ENCODE measurements around the gene MDGA2.
"Not testable (repeated sequence)": the region's sequence is repeated elsewhere in the genome, so short reads cannot be mapped to it uniquely, and the experiment has no call there.

Gene MDGA2

DNA sequence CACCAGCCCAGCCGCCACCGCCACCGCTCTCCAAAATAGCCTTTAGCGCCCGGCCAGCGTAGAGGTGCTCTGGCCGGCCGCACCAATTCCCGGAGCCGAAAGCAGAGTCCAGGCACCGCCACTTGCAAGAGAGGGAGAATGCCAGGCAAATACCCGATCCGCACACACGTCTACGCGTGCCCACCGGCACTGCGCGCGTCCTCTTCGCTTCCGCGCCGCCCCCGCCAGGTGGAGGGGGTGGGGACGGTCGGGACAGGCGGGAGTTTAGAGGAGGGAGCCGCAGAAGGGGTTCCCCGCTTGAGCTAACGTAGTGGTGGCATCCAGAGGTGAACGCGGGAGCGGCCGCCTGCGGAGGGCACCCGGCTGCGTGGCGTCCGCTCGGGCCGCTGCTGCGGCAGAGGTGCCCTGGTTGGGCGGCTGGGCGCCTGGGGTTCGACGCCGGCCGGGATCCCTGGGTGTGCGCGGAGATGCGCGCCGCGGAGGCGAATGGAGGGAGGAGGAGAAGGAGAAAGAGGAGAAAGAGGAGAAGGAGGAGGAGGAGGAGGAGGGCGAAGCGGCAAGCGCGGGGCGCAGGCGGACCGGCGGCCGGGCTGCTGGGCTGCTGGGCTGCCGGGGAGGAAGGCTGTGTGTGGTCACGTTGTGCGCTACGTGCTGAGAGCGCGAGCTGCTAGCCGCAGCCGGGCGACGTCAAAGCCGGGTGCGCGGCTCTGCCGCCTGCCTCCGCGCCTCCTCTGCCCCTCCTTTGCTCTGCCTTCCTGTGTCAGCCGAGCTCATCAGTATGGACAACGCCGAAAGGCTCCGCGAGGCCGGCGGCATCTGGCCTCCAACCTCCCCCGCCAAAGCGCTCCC lies at the start of gene MDGA2:
Gene MDGA2, minus strand, starts transcription at position 140 of the 849 bp plus-strand sequence.
- peak; percentile 17 for DNase-seq

DNA sequence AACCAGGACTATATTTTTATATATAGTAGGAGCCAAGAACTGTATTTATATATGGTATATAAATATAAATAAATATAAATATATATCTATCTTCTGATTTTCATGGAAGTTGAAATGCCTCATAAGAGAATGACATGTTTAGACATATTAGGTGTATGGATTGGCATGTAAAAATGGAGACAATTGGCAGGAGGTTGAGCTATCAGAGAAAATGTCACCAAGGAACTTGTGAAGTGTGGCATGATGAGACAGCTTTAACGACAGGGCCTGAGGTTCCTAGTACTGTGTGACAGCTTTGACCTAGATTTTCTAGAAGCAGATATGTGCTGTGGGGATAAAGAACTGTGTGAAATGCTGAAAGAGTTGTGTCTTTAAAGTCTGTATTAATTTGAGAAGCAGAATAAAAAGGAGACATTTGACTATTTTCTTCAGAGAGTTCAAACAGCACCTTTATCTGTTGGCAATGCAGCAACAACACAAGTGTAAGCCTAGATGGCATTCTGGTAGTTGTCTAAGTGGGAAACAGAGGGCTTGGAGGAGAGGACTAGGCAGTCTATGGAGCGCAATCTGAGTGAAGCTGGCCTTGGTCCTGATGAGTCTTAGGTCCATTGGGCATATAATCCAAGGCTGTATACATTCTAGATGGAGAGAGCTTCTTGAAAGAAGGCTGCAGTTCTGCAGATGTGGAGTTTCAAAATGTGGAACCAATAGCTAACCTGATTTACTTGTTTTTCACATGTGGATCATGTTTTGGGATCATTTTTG lies 47.7 kb upstream of the MDGA2 start:
- no peak for DNase-seq

DNA sequence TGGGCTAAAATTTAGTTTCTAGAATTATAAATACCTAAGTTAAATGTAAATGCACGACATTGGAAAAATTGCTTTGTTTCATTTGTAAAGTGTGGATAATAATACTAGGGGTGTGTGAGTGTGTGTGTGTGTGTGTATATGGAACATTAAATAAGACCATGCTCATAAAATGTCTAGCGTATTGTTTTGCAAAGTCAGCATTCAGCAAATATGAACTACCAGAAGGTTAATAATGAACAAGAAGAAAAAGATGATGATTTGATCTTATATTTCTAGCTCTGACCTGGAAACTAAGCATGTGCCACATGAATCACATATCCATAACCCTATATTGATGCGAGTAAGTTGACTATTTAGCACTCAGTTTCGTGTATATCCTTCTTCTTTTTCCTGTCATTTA lies 44.9 kb upstream of the MDGA2 start:
- DNase-seq = no peak

DNA sequence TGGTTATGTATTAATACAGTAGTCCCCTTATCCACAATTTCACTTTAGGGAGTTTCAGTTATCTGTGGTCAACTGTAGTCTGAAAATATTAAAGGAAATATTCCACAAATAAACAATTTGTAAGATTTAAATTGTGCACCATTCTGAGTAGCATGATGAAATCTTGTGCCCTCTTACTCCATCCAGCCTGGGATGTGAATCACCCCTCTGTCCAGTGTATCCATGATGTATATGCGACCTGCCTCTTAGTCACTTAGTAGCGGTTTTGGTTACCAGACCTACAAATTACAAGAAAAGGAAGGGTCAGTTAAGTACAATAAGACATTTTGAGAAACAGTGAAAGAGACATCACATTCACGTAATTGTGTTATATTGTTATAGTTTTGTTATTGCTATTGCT lies 39.9 kb upstream of the MDGA2 start:
- no peak for DNase-seq

DNA sequence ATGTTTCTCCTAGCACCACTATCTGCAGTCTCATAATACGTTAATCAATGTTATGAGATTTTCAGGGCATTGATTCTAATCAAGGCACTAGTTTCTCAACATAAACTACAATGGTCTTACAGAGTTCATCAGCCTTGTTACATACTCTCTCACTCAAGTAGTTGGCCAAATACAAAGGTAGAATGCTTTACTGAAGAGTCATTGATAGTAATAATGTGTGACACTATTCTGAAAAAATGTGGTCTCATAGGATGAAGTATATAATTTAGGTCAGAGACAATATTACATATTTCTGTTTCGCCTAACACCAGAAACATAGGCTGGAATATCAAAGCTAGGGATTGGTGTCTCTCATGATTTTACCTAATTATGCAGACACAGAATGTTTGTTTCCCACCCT lies 35.2 kb upstream of the MDGA2 start:
- DNase-seq = no peak

DNA sequence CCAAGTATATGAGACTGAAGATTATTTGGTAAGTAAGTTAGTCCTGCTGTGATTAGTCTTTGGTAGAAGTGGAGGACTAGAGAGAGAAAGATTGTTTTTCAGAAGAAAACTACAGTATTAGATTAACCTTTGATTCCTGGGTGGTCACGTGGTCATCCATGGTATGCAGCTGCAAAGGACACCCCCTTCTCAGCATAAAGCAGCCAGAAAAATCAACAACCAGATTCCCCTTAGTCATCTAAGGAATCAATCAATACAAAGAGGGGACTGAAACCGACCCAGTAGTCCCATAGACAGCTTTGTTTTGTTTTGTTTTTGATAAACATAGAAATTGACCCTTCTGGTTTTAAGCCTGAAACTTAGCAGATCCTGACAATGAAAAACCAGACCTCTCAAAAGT lies 30.3 kb upstream of the MDGA2 start:
- DNase-seq = no peak

DNA sequence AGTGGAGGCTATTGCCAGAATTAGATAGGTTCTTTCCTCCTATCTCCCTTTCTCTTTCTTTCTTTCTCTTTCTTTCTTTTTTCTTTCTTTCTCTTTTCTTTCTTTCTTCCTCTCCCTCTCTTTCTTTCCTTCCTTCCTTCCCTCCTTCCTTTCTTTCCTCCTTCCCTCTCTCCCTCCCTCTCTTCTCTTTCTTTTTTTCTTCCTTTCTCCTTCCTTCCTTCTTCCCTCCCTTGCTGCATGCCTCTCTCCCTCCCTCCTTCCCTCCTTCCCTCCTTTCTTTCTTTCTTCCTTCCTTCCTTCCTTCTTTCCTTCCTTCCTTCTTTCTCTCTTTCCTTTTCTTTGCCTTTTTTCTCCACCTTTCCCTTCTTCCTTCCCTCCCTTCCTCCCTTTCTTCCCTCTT lies 16.4 kb upstream of the MDGA2 start:
- DNase-seq = no peak

DNA sequence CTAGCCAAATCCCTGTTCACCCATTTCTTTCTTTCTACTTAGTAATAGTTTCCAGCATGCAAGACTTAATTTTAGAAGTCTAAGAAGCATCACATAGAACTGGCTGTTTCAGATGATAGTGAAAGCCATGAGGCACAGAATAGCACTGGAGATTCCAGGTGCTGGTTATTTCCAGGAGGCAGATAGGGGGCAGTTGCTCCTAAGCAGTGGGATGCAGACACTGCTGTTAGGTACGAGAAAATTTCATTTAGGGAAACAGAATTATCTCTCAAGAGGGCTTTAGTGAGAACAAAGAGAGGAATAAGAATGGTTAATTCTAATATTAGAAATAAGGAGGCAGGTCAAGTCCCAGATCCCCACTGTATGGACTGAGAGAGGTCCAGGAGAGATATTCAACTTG lies 3.6 kb upstream of the MDGA2 start:
- no peak for DNase-seq

DNA sequence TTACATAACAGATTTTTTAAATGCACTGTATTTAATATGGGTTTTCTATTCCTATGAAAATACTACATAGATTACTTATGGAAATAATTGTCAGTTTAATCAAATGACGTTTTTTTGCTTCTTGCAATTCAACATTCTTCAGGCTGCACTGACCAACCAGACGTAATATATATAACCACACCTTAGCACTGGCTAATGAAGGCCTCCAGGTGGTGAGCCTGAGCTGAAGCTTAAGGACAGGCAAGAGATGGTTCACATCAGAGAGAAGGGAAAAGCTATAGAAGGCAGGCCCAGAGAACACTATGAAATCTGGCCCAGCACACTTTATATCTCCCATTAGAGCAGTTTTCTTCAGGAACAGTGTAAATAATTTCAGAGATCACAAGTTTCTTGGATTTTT lies 2.8 kb upstream of the MDGA2 start:
- DNase-seq = no peak

DNA sequence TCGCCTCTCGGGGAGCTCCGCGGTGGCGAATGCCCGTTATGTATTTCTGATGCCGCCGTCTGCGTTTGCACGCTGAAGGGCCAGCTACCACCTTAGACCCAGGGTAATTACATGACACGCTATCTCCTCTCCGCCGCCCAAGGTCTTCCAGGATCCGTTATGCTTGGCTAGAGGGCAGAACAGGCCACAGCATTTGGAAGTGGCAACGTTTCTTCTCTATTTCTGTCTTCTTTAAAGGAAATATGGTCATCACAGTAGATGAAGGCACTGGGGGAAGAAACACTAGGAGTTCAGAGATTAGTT lies 861 bp upstream of the MDGA2 start:
- no peak for DNase-seq

DNA sequence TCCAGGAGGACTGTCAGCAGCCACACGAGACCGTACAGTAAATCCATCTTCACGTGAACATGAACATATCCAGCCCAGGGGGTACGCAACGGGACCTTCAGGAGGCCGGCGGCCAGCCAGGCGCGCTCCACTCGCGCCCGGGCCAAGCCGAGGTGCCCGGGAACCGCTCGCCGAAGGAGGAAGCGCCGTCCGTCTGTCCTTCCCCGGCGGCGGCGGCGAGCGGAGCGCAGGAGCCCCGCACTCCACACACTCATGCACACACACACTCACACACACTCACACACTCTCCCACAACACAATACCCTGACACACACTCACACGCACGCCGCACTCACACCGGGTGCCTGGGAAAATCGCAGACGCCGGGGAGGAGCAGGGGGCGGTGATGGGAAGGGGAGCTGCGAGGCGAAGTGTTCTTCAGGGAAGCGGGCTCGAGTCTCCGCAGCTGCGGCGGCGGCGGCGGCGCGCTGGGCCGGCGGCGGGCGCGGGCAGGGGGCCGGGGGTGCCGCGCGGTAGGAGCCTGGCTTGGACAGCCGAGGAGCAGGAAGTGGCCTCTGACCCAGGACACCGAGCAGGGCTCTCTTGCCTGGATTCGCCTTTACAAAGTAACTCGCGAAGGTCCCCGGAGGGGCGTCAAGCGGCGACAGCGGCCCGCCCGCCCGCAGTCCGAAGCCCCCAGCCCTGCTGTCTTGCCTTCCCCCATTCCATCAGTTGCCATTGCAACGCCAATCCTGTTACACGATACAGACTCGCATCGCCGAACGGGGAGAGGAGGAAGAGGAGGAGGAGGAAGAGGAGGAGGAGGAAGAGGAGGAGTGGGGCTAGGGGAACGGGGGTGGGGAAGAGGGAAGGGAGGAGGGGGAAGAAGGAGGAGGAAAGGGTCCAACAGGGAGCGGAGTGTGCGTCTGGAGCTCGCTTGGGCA lies 601 bp downstream of the MDGA2 start:
- DNase-seq = no peak

DNA sequence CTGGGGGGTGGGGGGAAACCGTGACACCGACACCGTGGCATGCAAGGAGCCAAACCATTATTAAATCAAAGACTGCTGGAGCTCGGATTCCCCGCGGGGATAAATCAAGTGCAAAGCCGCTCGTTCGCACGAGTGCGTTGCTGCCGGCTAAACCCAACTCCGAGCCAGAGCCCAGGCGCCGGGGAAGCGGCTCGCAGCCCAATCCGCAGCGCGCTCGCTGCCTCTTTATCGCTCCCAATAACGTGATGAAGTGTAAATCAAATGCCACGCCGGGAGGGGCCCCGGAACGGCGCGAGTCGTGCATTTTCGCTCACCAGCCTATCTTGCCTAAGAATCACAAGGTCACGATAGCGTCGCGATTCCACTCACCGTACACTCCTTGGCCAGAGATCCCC lies 1.3 kb downstream of the MDGA2 start:
- no peak for DNase-seq

DNA sequence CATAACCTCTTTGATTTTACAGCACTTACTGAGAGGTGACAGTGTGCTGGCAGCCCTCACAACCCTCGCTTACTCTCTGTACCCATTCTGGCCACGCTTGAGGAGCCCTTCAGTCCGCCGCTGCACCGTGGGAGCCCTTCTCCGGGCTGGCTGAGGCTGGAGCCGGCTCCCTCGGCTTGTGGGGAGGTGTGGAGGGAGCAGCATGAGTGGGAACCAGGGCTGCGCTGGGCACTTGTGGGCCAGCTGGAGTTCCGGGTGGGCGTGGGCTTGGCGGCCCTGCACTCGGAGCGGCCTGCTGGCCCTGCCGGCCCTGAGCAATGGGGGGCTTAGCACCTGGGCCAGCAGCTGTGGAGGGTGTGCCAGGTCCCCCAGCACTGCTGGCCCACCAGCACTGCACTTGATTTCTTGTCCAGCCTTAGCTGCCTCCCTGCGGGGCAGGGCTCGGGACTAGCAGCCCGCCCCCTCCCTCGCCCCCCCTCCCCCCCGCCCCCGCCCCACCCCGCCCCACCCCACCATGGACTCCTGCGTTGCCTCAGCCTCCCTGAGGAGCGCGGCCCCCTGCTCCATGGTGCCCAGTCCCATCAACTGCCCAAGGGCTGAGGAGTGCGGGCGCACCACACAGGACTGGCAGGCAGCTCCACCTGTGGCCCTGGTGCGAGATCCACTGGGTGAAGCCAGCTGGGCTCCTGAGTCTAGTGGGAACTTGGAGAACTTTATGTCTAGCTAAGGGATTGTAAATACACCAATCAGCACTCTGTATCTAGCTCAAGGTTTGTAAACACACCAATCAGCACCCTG lies 9.9 kb downstream of the MDGA2 start:
- DNase-seq = no peak

DNA sequence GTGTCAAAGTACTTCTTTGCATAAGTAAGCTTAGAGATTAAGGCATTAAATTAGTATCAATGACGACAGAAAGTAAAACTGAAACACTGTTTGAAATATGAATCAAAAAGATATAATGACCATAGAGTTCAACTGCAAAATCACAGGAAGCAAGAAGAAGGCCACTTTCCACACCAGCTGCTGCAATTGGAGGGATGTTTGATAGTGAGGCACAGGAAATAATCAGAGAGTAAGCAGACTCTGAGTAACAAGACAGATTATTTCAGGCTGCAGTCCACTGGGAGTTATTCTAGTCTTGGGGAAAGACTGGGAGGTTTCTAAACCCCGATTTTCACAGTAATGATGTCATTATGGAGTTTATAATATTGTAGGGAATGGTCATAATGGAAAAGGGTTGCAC lies 12.9 kb downstream of the MDGA2 start:
- DNase-seq = no peak

DNA sequence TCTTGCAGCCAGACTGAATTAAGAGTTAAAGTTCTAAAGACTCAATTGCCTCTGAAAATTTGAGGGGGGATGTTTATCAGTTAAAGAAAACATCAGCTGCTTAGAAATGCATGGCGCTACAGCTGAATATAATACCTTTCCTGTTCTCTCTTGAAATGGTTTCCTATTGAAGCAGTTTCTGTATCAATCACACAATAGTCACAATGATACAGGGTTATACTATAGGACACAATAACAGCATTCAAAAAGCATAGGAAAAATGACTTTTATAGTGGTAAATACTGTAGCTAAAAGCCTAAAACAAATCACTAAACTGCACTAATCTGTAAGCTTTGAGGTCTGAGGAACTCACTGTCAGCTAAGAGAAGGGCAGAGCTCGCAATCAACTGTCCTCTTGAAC lies 15.2 kb downstream of the MDGA2 start:
- no peak for DNase-seq

DNA sequence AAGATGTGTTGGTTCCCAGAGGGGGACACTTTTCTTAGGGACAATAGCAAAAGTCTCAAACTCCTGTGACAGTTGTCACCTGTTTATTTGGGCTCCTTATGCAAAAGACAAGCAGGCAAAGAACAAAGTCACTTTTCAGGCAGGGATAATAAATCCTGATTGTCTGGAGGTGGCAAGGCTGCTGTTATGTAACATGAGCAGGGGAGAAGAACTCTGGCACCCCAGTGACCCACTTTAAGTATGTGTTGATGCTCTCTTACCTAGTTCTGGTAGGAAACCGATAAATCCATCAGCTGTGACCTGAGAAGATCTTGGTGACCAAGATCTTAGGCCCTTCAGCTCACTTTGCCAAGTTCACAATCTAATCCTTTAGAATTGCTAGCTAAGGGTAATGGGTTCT lies 17.4 kb downstream of the MDGA2 start:
- DNase-seq = no peak

DNA sequence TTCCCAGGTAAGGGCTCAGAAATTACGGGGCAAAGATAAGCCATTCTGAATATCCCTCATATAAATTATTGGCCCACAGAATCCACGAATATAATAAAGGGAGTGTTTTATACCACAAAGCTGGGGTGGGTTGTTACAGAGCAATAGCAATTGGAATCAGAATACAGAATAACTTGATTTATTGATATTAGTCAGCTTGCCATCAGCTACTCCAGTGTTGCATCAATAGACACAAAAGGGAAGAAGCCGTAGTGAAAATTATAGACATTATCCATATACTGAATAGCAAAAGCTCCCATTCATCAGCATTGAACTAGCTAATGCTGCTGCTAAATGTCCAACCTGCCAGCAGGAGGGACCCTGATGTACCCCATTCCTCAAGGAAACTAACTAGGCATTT lies 18.3 kb downstream of the MDGA2 start:
- no peak for DNase-seq

DNA sequence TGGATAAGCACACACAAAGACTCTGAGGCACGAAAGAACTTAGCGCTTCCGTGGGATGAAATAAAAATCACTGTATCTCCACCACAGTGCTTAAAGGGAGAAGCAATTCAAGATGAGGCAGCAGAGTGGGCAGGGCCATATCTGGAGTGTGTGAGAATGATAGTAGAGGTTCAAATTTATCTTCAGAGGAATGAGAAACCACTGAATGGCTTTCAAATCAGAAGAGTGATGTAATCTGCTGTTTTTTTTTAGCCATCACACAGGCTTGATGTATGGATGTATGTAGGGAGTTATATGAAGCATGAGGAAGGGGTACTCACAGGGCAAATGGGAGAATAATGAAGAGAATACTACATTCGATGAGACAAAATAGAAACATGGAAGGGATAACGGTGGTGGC lies 24.1 kb downstream of the MDGA2 start:
- DNase-seq = no peak

DNA sequence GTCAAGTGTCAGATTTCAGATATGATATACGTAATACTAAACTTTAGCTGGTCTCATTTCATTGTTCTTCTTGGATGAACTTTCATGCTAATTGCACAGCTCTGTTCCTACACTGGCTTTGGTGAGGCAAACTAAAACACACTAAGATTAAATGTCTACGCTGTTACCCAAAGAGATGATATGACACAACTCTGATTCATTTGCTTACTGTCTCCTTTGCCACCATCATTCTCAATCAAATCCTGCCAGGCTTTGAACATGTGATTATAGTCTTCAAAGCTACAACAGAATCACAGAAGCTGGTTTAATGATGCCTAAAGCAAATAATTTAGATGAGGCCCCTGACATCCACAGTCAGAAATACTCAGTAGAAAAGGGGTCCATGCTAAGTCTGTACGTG lies 37.7 kb downstream of the MDGA2 start:
- DNase-seq = no peak

DNA sequence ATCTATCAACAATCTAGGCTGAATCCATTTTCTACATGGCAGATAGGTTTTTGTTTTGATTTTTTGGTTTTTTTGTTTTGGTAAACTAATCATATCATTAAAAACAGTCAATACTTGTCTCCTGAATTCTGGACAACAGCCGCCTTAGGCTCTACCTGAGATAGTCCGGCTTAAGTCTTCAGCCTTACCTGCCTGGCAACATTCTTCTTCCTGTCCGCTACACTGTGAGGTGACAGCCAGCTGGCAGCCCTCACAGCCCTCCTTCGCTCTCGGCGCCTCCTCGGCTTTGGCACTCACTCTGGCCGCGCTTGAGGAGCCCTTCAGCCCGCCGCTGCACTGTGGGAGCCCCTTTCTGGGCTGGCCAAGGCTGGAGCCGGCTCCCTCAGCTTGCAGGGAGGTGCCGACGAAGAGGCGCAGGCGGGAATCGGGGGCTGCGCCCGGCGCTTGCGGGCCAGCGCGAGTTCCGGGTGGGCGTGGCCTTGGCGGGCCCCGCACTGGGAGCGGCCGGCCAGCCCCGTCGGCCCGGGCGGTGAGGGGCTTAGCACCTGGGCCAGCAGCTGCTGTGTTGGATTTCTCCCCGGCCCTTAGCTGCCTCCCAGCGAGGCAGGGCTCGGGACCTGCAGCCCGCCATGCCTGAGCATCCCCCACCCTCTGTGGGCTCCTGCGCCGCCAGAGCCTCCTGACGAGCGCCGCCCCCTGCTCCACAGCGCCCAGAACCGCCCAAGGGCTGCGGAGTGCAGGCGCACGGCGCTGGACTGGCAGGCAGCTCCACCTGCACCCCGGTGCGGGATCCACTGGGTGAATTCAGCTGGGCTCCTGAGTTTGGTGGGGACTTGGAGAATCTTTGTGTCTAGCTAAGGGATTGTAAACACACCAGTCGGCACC lies 49.0 kb downstream of the MDGA2 start:
- no peak for DNase-seq

DNA sequence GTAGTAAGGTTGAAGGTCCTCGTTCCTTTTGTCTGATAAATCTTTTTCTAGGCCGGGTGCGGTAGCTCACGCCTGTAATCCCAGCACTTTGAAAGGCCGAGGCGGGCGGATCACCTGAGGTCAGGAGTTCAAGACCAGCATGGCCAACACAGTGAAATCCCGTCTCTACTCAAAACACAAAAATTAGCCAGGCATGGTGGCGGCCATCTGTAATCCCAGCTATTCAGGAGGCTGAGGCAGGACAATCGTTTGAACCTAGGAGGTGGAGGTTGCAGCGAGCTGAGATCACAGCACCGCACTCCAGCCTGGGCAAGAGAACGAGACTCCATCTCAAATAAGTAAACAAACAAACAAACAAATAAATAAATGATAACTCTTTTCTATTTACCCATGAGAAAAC lies 51.3 kb downstream of the MDGA2 start:
- not testable (repeated sequence) for DNase-seq

DNA sequence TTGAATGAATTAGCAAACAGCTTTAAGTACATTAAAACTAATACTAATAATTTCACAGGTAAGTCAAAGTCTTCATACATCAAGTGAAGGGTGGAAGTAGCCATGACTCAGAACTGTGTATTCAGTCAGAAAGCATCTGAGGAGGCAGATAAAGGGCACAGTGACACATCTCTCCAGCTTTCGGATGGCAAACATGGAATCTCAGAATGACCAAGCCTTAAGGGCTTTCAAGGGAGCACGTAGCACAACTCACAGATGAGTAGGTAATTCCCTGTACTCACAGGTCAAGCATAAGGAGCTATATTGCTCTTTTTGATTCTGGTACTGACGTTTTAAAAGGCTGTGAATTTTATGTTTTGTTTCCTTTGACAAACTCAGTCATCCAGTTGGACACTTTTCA lies 56.0 kb downstream of the MDGA2 start:
- no peak for DNase-seq
